Activated CD8-positive, alpha-beta memory T cell treated with anti-CD3 and anti-CD28 coated beads, Interleukin-2, amount 50 U/mL, for 24 hours (primary cell): Measurements from ENCODE around the gene ZCCHC24.

Source experiments
- DNase-seq: peaks from one replicate; pipeline ENCODE4 v3.0.0-alpha.2; 2020; ENCODE audit errors: extremely low read depth

ZCCHC24 gene

DNA sequence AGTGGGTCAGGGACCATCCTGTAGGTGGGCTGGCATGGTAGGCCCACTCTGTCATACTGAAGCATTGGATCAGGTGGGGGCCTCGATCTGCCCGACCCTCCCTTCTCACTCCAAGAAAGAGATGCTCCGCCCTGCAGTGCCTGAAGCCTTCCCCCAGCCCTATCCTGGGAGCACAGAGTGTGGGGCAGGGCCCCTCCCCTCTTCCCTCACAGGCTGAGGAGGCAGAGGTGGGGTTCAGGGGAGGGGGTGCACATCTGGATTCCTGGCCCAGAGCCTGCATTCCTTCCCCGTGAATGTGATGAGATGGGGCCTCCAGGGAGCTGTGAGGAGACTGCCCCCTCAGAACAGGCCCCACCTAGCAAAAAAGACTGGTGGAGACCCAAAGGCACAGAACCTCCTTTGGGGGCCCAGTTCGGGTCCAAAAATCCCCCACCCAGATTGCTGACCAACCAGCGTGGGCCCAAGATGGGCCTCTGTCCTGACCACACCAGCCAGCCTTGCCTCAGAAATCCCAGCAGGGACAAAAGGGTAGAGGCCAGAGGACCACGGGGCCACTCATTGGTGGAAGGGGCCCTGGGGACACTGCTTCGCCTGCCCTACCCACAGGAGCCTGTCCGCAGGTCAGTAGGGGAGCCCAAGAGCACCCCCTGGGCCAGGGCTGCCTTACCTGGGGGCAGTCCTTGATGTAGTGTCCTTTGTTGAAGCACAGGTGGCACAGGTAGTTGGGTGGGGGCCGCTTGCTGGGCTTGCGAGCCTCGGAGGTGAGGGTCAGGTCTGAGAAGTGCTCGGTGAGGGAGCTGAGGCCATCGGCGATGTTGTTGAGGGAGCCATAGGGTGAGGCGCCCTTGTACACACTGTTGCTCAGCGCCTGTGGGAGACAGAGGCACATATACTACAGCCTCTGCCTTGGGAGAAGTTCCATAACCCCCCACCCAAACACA, 13.3 kb downstream of the ZCCHC24 start:
- no peak for DNase-seq

GRCh38 chr10:79431428-79431827, 14.0 kb downstream of the ZCCHC24 start:
- no peak for DNase-seq

DNA sequence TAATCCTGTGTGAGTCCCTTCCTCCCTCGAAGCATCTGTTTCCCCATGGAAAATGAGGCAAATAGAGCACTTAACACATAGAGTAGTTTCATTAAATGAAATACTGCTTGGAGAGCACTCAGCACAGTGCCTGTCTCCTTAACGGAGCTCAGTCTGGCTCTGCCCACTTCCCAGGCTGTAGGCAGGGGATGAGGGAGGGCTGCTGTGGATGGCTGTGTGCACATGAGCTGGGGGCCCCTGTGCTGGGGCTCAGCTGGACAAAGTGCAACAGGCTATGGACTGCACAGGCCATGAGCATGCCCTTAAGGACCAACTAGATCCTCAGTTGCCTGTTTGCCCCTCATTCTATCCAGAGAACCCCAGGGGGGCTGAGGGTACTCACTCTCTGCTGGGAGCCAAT, 14.5 kb downstream of the ZCCHC24 start:
- DNase-seq, result no peak

- DNase-seq, result no peak
Observed at GRCh38 chr10:79430325-79430905, 15.0 kb downstream of the ZCCHC24 start.

DNA sequence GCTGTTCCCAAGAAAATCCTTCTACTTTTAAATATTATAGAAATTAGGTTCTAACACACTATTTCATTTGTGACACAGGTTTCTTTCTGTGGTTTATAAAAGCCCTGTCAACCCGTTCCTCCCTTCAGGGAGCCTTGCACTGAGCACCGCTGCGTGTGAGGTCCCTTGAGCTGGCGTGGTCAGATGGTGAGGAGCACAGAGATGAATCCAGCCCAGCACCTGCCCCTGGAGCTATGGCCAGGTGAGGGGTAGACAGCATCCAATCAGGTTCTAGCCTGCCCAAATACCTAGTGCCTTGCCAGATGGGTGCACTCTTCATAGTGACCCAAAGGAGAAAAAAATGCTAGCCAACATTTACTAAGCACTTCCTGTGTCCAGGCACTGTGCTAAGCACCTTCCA, 15.7 kb downstream of the ZCCHC24 start:
- DNase-seq, result no peak

DNA sequence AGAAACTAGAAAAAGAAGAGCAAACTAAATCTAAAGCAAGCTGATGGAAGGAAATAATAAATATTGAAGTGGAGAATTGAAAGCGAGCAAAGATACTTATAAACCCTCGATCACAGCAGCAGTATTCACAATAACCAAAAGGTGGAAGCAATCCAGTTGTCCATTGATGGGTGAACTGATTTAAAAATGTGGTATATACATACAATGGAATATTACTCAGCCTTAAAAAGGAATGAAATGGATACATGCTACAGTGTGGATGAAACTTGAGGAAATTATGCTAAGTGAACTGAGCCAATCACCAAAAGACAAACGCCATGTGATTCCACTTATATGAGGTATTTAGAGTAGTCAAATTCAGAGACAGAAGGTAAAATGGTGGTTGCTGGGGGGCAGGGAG, 17.5 kb downstream of the ZCCHC24 start:
- no peak for DNase-seq

DNA sequence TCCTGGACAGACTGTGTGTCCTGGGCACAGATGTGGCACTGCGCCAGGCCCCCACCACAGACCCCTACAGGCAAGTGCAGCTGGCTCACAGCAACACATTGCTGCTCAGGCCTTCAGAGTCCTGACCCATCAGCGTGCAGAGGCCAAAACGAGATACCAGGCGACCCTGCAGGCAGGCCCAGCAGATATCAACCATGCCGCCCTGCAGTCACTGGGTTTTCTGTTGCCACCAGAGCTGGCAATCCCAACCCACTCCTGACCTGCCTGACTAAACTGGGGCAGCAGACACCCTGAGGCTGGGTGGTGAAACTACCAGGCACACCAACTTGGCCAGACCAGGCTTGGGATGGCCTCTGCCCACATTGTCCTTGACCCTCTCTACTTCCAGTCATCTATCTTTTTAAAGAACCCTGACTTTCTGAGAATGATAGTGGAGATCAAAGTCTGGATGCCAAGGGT, 20.3 kb downstream of the ZCCHC24 start:
- DNase-seq, result no peak

DNA sequence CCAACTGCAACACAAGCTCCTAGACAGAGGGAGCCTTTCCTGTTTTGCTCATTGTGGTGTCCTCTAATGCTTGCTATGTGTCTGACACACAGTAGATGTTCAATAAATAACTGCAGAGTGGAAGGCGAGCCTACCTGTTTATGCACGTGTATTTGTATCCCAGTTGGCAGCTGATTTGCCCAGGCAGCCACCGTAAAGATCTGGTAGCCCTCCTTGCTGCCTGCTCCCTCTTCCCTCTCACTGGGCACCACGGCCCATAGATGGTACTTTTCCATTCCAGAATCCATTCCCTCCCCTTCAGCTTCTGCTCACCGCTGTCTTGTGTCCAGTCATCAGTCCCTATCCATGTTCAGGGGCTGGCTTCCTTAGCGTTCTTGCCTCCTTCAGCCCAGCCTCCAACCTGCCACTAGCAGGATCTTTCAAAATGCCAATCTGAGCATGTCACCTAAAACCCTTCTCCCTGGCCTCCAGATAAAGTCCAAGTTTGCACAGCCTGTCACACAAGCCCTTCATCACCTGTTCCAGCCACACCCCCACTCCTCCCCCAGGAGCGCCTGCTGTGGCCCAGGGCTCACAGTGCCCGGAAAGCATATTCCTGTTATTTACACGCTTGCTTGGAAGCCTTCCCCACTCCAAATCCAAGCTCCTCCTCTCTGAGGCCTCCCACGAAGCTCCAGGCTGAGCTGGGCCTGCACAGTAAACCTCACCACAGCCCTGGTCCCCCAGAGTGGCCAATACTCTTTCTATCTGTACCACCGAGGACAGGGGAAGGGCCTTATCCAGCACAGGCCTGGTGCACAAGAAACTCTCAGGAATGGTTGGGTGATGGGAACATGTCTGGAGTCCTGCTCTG, 21.0 kb downstream of the ZCCHC24 start:
- DNase-seq, result no peak

- DNase-seq, result no peak
Observed at GRCh38 chr10:79422178-79422892, 23.1 kb downstream of the ZCCHC24 start.

- no peak for DNase-seq
Observed at GRCh38 chr10:79420974-79421688, 24.3 kb downstream of the ZCCHC24 start.

GRCh38 chr10:79418886-79419595, 26.4 kb downstream of the ZCCHC24 start:
- no peak for DNase-seq

DNA sequence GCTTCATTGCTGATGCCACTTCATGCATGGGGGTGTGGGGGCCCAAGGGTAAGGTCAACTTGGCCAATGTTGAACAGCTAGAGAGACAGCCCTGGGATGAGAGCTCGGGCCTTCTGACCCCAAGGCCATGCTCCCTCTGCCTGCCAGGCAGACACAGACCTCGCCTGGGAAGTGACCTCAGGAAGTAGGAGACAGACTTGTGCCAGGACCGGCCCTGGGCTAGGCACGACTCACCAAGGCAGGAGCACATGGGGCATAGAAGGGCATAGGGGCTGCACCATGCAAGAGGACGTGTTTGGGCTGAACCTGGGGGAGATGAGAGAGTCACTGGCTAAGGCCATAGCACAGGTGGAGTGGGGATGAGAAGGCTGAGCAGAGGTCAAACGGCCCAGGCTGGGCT, 27.1 kb downstream of the ZCCHC24 start:
- no peak for DNase-seq

DNA sequence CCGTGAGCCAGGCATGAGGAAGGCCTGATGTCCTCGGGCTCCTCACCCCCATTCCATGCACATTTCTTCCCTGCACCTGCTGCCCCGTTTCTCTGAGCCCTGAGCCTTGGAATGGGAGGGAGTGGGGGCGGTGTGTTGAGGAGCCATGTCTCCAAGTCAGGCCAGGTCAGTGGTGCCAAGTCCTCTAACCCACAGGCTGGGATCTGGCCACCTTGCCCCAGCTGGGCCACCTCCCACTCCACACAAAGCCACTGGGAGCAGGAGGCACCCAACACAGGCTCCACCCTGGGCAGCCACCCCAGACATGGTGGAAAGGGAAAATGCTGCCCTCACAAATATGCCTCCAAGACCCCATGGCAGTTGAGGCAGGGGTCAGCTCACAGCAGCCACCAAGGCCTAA, 27.7 kb downstream of the ZCCHC24 start:
- DNase-seq, result no peak

DNA sequence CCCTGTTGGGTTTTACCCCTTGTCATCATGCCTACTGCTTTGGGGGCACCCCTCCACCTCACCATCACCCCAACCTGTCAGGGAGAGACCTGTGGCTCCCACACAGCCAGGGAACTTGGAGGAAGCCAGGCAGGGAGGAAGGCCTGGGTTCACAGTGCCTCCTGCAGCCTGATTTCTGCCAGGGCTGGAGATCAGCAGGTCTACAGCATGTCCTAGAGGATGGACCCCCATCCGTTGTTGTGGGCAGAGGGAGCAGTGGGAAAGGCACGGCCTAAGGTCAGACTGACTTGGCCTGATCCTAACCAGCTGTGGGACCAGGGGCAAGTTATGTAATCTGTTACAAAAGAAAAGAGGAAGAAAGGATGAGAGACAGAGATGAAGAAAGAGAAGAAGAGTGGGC, 28.2 kb downstream of the ZCCHC24 start:
- DNase-seq, result no peak

DNA sequence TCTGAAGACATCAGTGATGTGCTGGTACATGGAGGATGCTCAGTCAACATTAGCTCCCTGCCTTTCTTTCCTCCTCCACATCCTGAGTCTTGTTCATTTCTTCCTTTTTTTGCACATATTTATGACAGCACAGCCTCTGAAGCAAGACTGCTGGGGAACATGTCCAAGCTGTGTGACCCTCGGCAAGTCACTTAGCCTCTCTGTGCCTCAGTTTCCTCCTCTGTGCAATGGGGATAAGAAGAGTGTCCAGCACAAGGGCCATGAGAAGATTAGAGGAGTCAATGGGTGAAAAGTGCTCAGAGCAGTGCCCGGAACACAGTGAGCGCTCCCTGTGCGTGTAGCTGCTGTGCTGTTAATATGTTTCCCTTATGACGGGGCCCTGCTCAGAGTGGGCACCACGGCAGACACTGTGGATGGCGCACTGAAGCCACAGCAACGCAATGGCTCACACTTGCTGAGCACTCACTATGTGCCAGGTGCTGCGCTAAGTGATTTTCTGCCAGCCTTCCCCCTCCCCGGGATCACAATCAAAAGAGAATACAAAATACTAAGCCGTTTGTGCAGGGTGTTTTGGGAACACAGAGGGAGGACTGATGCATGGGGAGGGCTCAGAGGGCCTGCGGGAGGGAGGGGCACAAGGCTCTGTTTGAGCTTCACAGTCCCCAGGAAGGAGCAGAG, 28.7 kb downstream of the ZCCHC24 start:
- DNase-seq, result no peak

GRCh38 chr10:79415736-79416577, 29.5 kb downstream of the ZCCHC24 start:
- no peak for DNase-seq

GRCh38 chr10:79414714-79415113, 30.7 kb downstream of the ZCCHC24 start:
- DNase-seq, result no peak

DNA sequence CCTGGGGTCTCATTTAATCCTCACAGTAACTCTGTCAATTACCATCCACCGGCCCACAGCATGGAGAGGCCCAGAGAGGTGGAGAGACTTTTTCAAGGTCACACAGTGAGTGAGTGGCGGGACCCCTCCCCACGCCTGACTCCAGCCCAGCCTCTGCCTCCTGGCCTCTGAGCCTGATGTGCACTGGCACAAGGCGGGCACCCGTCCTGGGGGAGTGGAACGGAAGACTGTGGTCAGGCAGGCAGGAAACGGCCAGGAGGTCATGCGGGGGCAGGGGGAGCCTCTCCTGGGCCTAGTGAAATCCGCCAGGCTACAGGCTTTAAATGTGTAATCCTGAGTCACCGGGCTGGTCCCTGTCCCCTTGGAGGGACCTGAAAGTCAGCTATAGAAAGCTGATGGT, 32.2 kb downstream of the ZCCHC24 start:
- no peak for DNase-seq

DNA sequence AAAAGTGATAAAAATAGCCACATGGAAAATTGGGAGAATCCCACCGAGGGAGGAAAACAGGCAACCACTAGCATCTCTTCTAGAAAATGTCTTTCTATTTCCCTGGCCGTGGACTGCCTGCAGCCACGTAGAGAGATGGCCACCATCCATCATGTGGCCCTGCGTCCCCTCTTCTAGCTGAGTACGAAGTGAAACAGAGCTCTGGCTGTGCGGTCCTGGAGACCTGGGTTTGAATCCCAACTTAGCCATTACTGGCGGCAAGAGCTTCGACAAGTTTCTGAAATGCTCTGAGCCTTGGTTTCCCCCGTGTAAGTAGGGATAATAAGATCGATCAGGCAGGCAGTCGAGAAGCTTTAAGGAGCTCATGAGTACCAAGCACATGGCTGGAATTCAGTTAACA, 32.9 kb downstream of the ZCCHC24 start:
- DNase-seq, result no peak
